ENCODE measurements around the gene PPP1R1A.

PPP1R1A gene

GRCh38 chr12:54565986-54566544 lies 22.4 kb downstream of the PPP1R1A start:
- Histone ChIP-seq H3K27me3 (peaks cover 11% of the 10 kb centered on the region), H3K4me3 (ENCODE audit: low read depth, low read length) (no peak overlapping the region), H3K4me1 (no peaks in the 10 kb centered on the region), H3K9me3 (no peaks in the 10 kb centered on the region), H3K36me3 (no peaks in the 10 kb centered on the region)
- TF ChIP-seq CTCF (IDR thresholded peaks at IDR 0.05; ENCODE audit: low read depth, low read length) = no peak
- DNase-seq = no peak

- no peak for DNase-seq
- Histone ChIP-seq H3K27me3 (peaks cover 11% of the 10 kb centered on the region), H3K9me3 (no peaks in the 10 kb centered on the region), H3K4me1 (no peaks in the 10 kb centered on the region), H3K36me3 (no peaks in the 10 kb centered on the region), H3K4me3 (ENCODE audit: low read depth, low read length) (no peak overlapping the region)
- TF ChIP-seq CTCF (IDR thresholded peaks at IDR 0.05; ENCODE audit: low read depth, low read length) = no peak
Measured at GRCh38 chr12:54565310-54565985, 23.0 kb downstream of the PPP1R1A start.

GRCh38 chr12:54564768-54565167 lies 23.7 kb downstream of the PPP1R1A start:
- DNase-seq = no peak
- Histone ChIP-seq H3K9me3 (no peaks in the 10 kb centered on the region), H3K4me3 (ENCODE audit: low read depth, low read length) (no peak overlapping the region), H3K27me3 (peaks cover 11% of the 10 kb centered on the region), H3K36me3 (no peaks in the 10 kb centered on the region), H3K4me1 (no peaks in the 10 kb centered on the region)
- TF ChIP-seq CTCF (IDR thresholded peaks at IDR 0.05; ENCODE audit: low read depth, low read length) = no peak

- Histone ChIP-seq H3K9me3 (no peaks in the 10 kb centered on the region), H3K4me3 (ENCODE audit: low read depth, low read length) (no peak overlapping the region), H3K36me3 (no peaks in the 10 kb centered on the region), H3K4me1 (no peaks in the 10 kb centered on the region), H3K27me3 (peaks cover 8% of the 10 kb centered on the region)
- no peak for DNase-seq
- TF ChIP-seq CTCF (IDR thresholded peaks at IDR 0.05; ENCODE audit: low read depth, low read length) = no peak
Measured at GRCh38 chr12:54563787-54564186, 24.7 kb downstream of the PPP1R1A start.

- Histone ChIP-seq H3K4me1 (no peaks in the 10 kb centered on the region), H3K27me3 (peaks cover 8% of the 10 kb centered on the region), H3K9me3 (no peaks in the 10 kb centered on the region), H3K36me3 (no peaks in the 10 kb centered on the region), H3K4me3 (ENCODE audit: low read depth, low read length) (no peak overlapping the region)
- no peak for TF ChIP-seq CTCF (IDR thresholded peaks at IDR 0.05; ENCODE audit: low read depth, low read length)
- no peak for DNase-seq
Measured at GRCh38 chr12:54562750-54563356, 25.6 kb downstream of the PPP1R1A start.

- peaks cover 6% of the 10 kb centered on the region for H3K27me3 ChIP-seq
- no peak overlapping the region for H3K4me3 ChIP-seq (ENCODE audit: low read depth, low read length)
- H3K36me3 ChIP-seq = no peaks in the 10 kb centered on the region
- TF ChIP-seq CTCF (IDR thresholded peaks at IDR 0.05; ENCODE audit: low read depth, low read length) = no peak
- no peak for DNase-seq
- H3K9me3 ChIP-seq = no peaks in the 10 kb centered on the region
- no peaks in the 10 kb centered on the region for H3K4me1 ChIP-seq
Measured at GRCh38 chr12:54561164-54561563, 27.3 kb downstream of the PPP1R1A start.
